ENCODE results near the gene MSLN. TPM values are rescaled to one million over a fixed set of nuclear protein-coding genes. Genes with fewer than 3 reads are reported as not detected.

Gene MSLN
- total and polyA plus RNA-seq, 2 donors (not counting 3 experiments of a cell fraction or from before 2014, with no cell fraction given) = not detected

DNA sequence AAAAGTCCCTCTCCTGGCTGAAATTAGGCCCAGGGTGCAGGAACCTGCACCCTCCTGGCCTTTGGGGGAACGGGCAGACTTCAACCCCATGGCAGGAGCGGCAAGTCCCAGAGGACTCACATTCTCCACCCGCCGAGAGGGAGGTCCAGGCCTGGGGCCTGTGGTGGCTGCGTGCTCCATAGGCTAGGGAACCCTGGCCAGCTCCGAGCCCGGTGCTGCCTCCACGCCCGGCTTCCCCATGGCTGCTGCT, 34.4 kb upstream of the MSLN start:
- FAIRE-seq = no peak
- H3K4me2 ChIP-seq (ENCODE audit: insufficient read depth, low read length) = no peak overlapping the region

More for the DNA sequence above, 34.4 kb upstream of the MSLN start:
- Histone ChIP-seq H3K9ac (replicated peaks; ENCODE audit: extremely low read depth, insufficient read depth, low read length) (no peak overlapping the region), H3K4me3 (replicated peaks in 1 of 3; ENCODE audit: insufficient read depth in 1 of 3, low read depth in 1 of 3, low read length in 3 of 3) (no peak overlapping the region), H3K79me2 (ENCODE audit: control insufficient read depth, insufficient read depth, low read length) (no peaks in the 10 kb centered on the region), H3K4me1 (ENCODE audit: control insufficient read depth, extremely low read depth, insufficient read depth, low read length) (peaks cover 19% of the 10 kb centered on the region), H3K27me3 (ENCODE audit: control insufficient read depth in 2 of 2, insufficient read depth in 2 of 2, low read length in 2 of 2) (no peaks in the 10 kb centered on the region), H3K36me3 (ENCODE audit: control insufficient read depth in 2 of 2, extremely low read depth in 1 of 2, insufficient read depth in 2 of 2, low read length in 2 of 2) (no peaks in the 10 kb centered on the region), H3K9me1 (replicated peaks; ENCODE audit: control insufficient read depth, extremely low read depth, insufficient read depth, low read length) (no peaks in the 10 kb centered on the region), H4K20me1 (replicated peaks; ENCODE audit: control insufficient read depth, extremely low read depth, insufficient read depth, low read length) (no peaks in the 10 kb centered on the region), H3K9me3 (replicated peaks; ENCODE audit: control insufficient read depth, insufficient read depth, low read length) (no peaks in the 10 kb centered on the region), H3K27ac (ENCODE audit: insufficient read depth, low read depth, low read length) (no peak overlapping the region), H2AFZ (ENCODE audit: low read depth, low read length) (no peak overlapping the region)
- TF ChIP-seq JUN (IDR thresholded peaks at IDR 0.05; ENCODE audit: borderline replicate concordance, insufficient read depth, insufficient read length, low read depth) = no peak
- TF ChIP-seq FOS (IDR thresholded peaks at IDR 0.05; ENCODE audit: borderline replicate concordance, insufficient read depth, low read length) = no peak
- no peak for TF ChIP-seq POLR2AphosphoS5 (IDR thresholded peaks at IDR 0.05; ENCODE audit: insufficient read depth, low read depth, low read length)
- TF ChIP-seq CTCF (IDR thresholded peaks at IDR 0.05; ENCODE audit: extremely low read depth in 1 of 2, insufficient read depth in 1 of 2, low read depth in 1 of 2, low read length in 2 of 2) = no peak
- TF ChIP-seq MYC (IDR thresholded peaks at IDR 0.05; ENCODE audit: low read depth, low read length) = no peak
- TF ChIP-seq POLR2A (IDR thresholded peaks at IDR 0.05; ENCODE audit: low read depth, low read length) = no peak
- TF ChIP-seq GATA2 (IDR thresholded peaks at IDR 0.05; ENCODE audit: insufficient read depth, insufficient read length, low read depth, low read length) = no peak
- TF ChIP-seq EZH2 (IDR thresholded peaks at IDR 0.05; ENCODE audit: borderline replicate concordance, low read depth, low read length, severe bottlenecking) = no peak
- BruUV-seq (replicated peaks) = no TSS peak
- POLR2A ChIA-PET = no interaction called here
- intact Hi-C loops (cut with micrococcal nuclease) (no loop called here), dilution Hi-C loops (cut with MboI; ENCODE audit: extremely low pct_ligation_motif_present, low sequenced_read_pairs) (no loop called here)
- CTCF ChIA-PET = interaction anchor here (1.4 to 5.7 kb wide), 3 partner anchors 11 to 62 kb away, joined by 3 to 34 read pairs (median 4); partner anchors contain the start of genes CHTF18, METRN and RPUSD1
- DNase-seq (ENCODE audit: low read depth, low spot score) = no peak

Data from endothelial cell of umbilical vein (primary cell).